Suprapubic skin (tissue), 4 donors: ENCODE results near the gene PFAS.

Source experiments
- CTCF ChIP-seq, 2 donors: fragments of 200-600 bp in 1 of 2; fragments of 450-650 bp in 1 of 2; sonication (generic) in 1 of 2; IDR thresholded peaks; one replicate each; pipeline ENCODE4 v1.5.1; 2016 to 2019; ENCODE audit warnings: antibody characterized with exemption in 2 of 2, mild to moderate bottlenecking in 1 of 2, moderate library complexity in 1 of 2
- EP300 ChIP-seq: sonication (generic); formaldehyde crosslinking; IDR thresholded peaks from one replicate; pipeline ENCODE4 v1.6.1; 2017; ENCODE audit warnings: antibody characterized with exemption
- POLR2AphosphoS5 ChIP-seq, 3 donors: sonication (generic); formaldehyde crosslinking; IDR thresholded peaks; one replicate each; pipeline ENCODE4 v1.6.1; 2017; ENCODE audit warnings: antibody characterized with exemption in 3 of 3

GRCh38 chr17:8318010-8318935, 69.2 kb downstream of the PFAS start:
- TF ChIP-seq EP300 (no peak), CTCF (IDR thresholded peaks at IDR 0.05) (no peak), POLR2AphosphoS5 (IDR thresholded peaks at IDR 0.05) (no peak)
